GM12891 (cell line): ENCODE measurements around the gene POLR1H.

Source experiments
- POLR2AphosphoS5 ChIP-seq: IDR thresholded peaks from 2 replicates; pipeline ENCODE4 v1.6.1; 2011; ENCODE audit warnings: low read depth, low read length, control low read depth
- POU2F2 ChIP-seq: IDR thresholded peaks from 2 replicates; pipeline ENCODE4 v1.6.1; 2011; ENCODE audit warnings: low read depth, mild to moderate bottlenecking, control low read depth, low read length, moderate library complexity

- TF ChIP-seq POLR2AphosphoS5 = no peak
- no peak for TF ChIP-seq POU2F2
Observed at GRCh38 chr6:30112402-30112994, 51.4 kb downstream of the POLR1H start.
